Measurements from ENCODE around the gene BMPR1A.
"Not testable (repeated sequence)": the region's sequence is repeated elsewhere in the genome, so short reads cannot be mapped to it uniquely, and the experiment has no call there.

The BMPR1A gene

DNA sequence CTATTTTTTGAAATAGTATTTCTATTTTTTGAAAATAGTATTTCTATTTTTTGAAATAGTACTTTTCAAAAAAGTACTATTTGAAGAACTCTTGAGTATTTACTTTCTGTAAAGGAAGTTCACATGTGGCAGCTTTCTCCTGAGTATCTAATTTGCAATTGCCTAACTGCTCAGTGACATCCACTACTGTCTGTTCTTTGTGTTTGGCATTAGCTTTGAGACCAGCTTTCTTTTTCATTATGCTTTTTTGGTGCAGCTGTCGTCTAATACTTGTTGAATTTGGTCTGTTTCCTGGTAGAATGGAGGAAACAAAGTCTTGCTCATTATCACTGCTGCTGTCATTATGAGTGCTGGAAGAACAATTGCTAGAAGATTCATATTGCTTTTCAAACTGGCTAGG is 99.1 kb downstream of the BMPR1A start:
- DNase-seq, result no peak

DNA sequence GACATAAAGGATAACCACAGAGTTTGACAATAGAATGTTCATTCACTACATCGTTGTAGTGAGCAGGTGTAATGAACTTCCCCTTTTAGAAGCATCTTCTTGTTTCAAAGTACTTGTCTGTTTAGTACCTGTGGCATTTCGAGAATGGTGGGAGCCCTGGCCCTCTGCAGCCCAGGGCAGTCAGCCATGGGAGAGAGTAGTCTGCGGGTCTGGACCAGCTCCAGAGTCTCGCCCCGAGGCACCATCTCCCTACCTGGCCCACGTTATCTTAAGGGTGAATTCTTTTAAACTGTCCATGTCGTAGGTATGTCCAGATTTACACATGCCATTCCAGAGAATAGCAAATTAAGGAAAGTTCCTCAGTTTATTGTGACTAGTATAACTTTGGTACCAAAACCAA is 99.7 kb downstream of the BMPR1A start:
- DNase-seq, result no peak

DNA sequence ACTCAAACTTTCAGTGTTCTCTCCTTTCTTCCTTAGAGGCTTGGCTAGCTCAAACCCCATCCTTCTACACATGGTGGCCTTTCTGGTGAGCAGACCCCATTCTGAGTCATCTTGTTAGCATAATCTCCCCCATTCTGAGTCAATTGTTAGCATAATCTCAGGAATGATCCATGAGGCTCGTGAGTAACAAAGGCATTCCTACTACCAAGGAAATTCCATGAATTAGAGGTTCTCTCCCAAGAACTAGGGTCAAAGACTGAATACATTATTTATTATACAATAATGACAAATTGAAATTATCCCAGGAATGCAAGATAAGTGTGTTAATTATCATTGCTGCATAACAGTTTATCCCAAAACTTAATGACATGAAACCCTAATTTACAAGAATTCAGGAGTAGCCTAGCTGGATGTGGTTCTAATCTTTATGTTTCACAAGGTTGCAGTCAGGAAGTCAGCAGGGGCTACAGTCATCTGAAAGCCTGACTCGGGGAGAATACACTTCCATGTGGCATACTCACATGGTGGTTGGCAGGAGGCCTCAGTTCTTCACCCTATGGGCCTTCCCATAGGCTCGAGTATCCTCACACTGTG is 100.8 kb downstream of the BMPR1A start:
- no peak for DNase-seq

DNA sequence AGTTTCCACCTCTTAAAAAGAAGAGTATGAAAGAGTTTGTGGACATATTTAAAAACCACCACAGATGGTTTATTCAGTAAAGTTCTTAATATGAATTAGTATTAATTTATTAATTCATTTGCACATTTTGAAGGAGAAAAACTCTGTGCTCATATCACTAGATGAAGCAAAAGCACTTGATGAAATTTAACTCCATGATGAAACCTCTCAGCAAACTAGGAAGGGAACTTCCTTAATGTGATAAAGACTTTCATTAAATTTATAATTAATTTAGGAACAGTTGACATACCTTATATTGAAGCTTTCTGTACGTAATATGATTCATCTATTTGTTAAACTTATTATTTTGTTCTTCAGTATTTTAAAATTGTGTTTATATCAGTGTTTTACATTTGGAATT is 101.6 kb downstream of the BMPR1A start:
- DNase-seq, result no peak

DNA sequence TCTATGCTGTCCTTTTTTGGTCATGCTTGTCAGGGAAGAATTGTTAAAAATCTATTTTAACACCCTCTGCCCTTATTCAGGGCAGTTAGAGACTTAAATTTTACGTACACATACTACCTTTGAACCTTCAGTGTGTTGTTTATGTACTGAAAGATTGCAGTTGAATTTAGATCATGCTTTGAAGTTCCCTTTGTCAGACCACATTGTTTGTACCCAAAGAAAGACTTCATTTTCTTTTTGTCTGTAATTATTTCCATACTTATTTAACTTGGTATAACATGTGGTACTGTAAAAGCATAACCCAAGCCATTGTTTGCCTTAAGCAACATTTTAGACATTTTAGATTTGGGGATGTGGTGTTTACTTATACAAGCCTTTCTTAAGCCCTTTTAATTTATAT is 104.9 kb downstream of the BMPR1A start:
- no peak for DNase-seq

DNA sequence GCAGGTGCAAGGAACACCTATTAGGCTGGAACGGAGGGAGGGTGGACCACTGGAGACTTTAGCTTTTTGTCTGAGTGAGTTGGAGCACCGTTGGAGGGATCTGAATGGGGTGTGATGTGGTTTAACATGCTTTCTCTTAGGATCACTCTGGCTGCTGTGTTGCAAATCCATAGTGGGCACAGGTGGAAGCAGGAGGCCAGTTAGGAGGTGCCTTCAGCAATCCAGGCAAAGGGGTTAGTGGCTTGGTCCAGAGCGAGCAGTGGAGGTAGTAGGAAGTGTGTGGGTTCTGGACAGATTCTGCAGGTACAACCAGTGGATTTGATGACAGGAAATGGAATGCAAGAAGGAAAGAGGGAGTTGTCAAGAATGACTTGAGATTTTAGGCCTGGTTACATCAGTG is 106.0 kb downstream of the BMPR1A start:
- DNase-seq, result no peak

DNA sequence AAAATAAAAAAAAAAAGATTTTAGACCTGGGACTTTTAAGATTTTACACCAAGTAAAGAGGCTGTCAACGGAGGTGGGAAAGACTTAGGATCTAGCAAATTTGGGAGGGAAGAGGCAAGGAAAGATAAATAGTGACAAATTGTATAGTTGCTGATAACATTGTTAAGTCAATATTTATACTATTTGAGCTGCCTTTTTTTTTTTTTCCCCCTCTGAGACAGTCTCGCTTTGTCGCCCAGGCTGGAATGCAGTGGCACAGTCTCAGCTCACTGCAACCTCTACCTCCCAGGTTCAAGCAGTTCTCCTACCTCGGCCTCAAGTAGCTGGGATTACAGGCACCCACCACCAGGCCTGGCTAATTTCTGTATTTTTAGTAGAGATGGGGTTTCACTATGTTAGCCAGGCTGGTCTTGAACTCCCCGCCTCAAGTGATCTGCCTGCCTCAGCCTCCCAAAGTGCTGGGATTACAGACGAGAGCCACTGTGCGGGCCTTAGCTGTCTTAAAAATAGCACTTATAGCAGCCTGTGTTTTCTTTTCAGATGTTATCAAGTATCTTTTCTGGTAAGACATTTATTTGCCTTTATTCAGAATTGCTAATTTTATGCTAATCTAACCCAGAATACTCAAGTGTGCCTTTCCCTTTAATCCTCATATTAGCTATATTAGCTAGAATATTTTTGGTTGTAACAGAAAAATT is 106.5 kb downstream of the BMPR1A start:
- DNase-seq, result no peak

DNA sequence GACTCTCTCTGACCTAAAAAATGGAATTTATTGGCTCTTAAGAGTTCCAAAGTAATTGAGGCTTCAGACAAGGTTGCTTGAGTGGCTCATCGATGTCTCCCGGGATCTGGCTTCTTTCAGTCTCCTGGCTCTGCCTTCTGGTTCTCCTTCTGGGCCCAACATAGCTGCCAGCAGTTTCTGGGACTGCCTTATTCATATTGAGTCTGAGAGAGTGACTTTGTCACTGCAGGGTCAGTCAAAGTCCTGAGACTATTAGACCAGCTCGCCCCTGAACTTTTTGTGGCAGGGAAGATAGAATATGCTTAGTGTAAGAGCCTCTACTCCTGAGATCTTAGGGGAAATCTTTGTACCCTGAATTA is 107.0 kb downstream of the BMPR1A start:
- no peak for DNase-seq

DNA sequence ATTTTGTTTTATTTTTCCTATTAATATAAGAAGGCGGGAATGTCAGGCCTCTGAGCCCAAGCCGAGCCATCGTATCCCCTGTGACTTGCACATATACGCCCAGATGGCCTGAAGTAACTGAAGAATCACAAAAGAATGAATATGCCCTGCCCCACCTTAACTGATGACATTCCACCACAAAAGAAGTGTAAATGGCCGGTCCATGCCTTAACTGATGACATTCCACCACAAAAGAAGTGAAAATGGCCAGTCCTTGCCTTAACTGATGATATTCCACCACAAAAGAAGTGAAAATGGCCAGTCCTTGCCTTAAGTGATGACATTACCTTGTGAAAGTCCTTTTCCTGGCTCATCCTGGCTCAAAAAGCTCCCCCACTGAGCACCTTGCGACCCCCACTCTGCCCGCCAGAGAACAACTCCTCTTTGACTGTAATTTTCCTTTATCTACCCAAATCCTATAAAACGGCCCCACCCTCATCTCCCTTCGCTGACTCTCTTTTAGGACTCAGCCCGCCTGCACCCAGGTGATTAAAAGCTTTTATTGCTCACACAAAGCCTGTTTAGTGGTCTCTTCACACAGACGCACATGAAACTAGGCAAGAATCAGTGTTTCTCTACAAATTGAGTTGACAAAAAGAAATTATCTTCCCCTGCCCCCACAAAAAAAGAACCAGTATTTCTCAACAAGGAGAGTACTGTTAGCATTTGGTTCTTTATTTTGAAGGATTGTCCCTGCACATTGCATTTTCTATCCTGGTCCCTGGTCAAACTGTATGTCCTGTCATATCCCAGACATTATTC is 108.8 kb downstream of the BMPR1A start:
- not testable (repeated sequence) for DNase-seq

DNA sequence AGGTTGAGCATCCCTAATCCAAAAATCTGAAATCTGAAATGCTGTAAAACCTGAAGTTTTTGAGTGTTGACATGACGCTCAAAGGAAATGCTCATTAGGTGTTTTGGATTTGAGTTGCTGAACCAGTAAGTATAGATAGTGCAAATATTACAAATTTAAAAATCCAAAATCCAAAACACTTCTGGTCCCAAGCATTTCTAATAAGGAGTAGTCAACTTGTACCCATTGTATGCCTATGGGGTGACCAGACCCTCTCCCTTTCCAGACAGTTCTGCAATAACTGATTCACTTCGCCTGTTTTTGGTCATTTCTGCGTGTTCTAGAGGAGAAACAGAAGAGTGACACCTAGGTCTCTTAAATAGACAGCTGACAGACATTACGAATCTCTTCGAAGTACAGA is 110.7 kb downstream of the BMPR1A start:
- DNase-seq, result no peak

DNA sequence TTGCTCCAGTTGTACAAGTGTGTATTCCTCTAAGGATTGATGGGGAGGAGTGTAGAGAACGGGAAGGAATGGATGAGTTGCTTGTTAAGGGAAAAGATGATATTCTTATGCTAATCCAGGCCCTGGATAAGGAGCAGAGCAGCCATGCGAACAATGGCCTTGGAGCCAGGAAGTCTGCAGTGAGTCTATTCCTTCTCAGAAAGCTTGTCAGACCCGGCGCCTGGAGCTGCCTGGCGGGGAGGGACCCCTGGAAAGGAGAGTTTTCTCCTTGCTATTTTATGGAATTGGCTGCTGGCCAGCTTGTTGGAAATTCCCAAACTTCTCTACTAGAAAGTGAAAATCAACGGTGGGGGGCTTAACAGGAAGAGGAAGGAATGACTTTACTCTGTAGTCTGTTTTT is 111.9 kb downstream of the BMPR1A start:
- no peak for DNase-seq

DNA sequence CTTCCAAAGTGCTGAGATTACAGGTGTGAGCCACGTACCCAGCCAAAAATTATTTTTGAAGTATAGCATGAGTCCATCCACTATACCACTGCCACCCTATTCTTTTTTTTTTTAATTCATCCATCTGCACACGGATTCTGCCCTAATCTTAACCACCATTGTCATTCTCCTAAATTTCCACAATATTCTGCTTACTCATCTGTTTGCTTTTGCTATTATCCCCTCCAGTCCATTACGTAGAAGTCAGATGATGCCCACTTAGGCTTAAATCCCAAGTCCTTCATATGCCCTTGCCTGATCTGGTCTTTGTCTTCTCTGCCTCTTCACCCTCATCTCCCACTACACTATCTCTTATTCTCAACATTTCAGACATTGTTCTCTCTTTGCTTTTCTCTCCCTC is 114.3 kb downstream of the BMPR1A start:
- DNase-seq, result no peak

DNA sequence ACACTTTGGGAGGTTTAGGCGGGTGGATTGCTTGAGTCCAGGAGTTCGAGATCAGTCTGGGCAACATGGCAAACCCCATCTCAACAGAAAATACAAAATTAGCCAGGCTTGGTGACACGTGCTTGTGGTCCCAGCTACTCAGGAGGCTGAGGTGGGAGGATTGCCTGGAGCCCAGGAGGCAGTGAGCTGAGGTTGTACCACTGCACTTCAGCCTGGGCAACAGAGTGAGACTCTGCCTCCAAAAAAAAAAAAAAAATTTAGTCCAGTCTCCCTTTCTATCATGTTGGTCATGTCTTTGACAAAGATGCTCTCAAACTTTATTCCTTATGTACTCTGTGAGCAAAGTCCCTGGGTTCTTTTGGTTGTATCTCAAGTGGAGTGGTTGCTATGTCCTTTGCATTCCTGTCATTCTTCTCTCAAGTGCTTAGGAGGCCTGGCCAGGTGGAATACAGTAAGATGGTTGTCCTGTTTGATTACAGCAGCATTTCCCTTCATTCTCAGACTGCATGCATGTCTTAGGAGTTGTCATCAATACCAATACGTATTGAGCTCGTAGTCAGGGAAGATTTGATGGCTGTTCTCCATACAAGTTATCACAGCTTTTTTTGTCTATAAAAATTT is 115.3 kb downstream of the BMPR1A start:
- DNase-seq, result no peak

DNA sequence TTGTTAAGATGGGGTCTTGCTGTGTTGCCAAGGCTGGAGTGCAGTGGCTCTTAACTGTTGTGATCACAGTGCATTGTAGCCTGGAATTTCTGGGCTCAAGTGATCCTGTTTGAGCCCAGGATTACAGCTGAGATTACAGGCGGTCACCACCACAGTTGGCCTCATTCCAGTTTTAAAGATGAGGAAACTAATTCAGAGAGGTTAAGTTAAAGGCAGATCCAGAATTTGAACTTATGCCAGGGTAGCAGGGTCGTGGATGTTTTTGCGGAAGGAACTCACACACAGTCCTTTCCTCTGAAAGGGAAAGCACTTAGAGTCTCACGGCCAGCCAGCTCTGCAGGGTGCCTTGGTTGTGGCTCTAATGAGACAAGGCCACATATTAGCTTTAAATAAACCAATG is 116.3 kb downstream of the BMPR1A start:
- no peak for DNase-seq

DNA sequence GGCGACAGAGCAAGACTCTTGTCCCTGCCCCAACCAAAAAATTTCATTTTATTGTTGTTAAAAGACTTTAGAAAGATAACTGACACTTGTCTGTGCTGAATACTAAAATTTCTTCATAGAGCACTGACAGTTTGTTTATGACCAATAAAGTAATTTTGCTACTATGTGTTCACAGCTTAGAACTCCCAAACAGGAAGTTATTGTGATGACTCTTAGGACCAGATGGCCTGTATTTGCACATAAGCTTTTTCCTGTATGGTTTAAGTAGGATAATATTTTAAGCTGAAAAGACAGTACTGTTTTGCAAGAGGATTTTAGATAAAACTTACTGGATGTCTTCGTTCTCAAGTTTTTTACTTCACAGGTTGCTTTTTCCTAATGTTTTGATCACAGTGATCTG is 120.3 kb downstream of the BMPR1A start:
- DNase-seq, result no peak

DNA sequence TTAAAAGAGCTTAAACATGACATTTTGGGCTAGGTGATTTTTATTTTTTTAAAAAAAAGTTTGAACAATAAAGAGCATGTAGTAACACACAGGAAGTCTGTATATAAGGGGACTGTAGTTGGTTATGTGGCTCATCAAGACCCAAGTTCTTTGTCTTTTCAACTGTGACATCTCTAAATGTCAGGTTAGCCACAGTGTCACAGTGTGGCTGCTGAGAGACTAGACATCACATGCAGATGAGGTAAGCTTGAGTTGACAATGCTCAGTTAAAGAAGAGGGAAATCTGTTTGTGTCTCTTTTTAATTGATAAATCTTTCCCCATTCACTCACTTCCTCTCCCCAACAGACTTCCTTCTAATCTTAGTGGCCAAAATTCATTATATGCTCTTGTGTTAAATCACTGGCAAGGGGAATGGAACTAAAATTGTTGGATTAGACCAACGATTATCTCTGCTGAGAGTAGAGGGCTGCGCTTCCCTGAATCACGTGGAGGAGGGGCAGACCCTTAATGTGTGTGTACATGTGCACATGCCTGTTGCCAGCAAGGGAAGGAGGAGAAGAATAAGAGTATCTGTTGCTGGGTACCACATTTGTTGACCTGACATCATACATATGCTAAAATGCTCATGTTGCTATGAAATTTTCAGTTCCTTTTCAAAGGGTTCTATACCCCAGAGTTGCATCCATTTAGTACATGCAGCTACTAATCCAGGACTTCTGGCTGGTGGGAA is 122.7 kb downstream of the BMPR1A start:
- no peak for DNase-seq

DNA sequence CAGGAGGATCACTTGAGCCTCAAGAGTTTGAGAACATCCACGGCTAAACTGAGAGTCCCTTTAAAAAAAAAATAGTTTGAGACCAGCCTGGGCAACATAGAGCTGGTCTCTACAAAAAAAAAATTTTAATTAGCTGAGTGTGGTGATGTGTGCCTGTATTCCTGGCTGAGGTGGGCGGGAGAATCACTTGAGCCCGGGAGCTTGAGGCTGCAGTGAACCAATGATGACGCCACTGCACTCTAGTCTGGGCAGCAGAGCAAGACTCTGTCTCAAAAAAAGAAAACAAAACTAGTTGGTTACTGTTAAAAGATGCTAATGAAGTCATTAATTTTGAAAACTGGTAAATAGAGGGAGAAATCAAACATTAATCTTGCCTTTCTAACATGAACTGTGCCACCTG is 124.6 kb downstream of the BMPR1A start:
- DNase-seq, result no peak

DNA sequence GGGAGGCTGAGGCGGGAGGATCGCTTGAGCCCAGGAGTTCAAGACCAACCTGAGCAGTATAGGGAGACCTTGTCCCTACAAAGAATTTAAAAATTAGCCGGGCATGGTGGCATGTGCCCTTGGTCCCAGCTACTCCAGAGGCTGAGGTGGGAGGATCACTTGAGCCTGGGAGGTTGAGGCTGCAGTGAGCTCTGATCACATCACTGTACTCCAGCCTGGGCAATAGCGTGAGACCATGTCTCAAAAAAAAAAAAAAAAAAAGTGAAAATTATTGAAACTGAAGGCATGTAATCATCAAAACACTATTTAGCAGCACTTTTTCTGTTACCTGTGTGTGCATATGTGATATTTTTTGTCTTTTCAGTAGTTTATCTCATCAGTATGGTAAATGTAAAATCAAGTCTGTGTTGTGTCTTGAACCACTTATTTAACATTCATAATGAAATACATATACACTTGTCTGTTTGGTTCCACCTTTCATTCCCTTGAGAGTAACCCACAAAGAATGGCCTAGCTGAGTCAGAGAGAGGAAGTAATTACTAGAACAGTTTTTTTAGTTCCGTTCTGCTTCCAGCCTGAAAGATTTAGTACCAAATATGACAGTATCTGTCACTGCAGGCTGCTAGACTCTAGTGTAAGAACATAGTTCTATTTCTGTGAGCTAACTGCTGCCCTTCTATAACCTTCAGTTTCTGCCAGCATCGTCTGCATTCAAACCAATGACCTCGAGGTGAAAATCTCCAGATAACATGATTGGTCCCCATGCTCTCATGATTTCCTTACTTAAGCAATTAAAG is 132.4 kb downstream of the BMPR1A start:
- DNase-seq, result no peak

DNA sequence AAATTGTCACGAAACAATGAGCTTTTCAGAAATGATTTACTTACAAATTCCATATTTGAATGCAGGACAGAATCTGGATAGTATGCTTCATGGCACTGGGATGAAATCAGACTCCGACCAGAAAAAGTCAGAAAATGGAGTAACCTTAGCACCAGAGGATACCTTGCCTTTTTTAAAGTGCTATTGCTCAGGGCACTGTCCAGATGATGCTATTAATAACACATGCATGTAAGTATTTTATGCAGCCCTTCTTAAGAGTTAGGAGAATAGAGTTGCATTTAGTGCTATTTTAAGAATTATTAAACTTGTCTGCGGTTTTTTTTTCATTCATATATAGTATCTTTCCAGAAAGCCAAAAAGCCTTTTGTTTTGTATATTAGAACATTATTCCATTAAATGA is 133.6 kb downstream of the BMPR1A start:
- no peak for DNase-seq

DNA sequence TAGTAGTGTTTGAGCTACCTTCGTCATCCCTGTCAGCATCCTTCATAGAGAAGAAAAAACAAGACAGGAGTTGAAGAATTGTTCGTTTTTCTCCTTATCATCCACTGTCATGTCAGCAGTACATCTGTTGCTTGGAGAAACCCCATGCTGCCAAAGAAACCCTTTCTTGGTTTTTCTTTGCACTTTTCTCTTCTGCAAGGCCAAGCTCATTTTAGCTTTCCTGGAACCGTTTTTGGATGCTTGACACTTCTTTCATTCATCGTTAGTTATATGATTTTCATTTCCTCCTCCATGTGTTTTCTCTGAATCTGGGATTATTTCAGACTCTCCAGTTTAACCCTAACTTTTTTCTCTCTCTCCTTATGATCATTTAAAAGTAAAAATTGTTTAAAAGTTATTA is 142.1 kb downstream of the BMPR1A start:
- no peak for DNase-seq

DNA sequence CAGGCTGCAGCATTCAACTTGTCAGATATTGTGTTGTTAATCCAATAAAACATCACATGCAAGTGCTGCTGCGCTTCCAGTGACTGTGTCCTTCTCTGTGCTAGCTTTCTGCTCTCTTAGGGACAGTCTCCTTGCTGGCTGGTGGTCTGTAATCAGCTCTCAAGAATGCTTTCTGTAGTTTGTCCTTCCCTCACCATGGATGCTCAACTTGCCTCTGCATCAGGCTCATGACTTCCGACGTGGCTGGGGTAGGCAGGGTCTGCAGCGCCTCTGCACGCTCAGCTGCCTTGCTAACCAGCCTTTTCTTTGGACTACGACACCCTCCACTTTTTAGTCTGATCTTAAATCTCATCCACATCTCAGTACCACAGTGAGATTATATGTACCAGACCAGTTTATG is 142.7 kb downstream of the BMPR1A start:
- DNase-seq, result no peak

DNA sequence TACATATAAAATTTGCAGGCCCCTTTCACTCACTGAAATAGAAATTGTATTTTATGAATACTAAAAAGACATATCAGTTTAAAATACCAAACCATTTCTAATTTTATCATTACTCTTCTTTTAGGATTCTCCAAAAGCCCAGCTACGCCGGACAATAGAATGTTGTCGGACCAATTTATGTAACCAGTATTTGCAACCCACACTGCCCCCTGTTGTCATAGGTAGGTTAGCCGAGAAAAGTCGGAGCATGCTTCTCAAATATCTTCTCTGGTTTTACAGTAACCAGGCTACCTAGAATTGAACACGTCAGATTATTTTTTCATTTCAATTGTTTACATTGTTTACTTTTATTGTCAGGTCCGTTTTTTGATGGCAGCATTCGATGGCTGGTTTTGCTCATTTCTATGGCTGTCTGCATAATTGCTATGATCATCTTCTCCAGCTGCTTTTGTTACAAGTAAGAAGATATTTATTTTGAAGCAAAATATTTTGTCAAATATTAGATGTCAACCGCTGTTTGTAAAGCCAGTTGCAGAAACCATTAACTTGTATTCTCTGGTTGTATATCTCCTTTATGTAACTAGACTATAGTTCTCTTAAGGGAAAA is 143.4 kb downstream of the BMPR1A start:
- DNase-seq, result peak; percentile 1
